ENCODE results near the gene CAMSAP1.

DNA sequence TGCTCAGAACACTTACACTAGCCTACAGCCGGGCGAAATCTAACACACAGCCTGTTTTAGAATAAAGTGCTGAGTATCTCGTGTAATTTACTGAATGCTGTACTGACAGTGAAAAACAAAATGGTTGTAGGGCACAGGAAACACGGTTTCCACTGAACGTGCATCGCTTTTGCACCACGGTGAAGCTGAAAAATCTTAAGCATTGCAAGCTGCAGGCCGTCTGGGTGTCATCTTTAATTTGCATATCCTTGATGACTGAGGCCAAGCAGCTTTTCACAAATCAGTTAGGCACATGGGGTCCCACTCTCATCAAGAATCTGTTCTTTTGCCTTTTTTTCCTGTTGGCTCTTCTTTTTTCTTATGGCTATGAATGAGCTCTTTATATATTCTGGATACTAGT lies 58.2 kb downstream of the CAMSAP1 start:
- TF ChIP-seq, protein P1, sequence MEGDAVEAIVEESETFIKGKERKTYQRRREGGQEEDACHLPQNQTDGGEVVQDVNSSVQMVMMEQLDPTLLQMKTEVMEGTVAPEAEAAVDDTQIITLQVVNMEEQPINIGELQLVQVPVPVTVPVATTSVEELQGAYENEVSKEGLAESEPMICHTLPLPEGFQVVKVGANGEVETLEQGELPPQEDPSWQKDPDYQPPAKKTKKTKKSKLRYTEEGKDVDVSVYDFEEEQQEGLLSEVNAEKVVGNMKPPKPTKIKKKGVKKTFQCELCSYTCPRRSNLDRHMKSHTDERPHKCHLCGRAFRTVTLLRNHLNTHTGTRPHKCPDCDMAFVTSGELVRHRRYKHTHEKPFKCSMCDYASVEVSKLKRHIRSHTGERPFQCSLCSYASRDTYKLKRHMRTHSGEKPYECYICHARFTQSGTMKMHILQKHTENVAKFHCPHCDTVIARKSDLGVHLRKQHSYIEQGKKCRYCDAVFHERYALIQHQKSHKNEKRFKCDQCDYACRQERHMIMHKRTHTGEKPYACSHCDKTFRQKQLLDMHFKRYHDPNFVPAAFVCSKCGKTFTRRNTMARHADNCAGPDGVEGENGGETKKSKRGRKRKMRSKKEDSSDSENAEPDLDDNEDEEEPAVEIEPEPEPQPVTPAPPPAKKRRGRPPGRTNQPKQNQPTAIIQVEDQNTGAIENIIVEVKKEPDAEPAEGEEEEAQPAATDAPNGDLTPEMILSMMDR (IDR thresholded peaks at IDR 0.05): no peak
- TF ChIP-seq POLR2A (IDR thresholded peaks at IDR 0.05): no peak
